Uterus (tissue), 4 donors: Measurements from ENCODE around the gene TBC1D10A. TPM values are rescaled to one million over a fixed set of nuclear protein-coding genes. Genes with fewer than 3 reads are reported as not detected.

ENCODE experiments used
- DNase-seq, 2 donors: peaks; one replicate each; pipeline ENCODE4 v3.0.0-alpha.2; 2019 to 2020
- H3K27ac ChIP-seq, 2 donors: fragments of 200-600 bp; sonication (generic); 1 replicate in 1 of 2; 2 replicates in 1 of 2; pipeline ENCODE4 v1.5.1; 2016 to 2018
- H3K27me3 ChIP-seq, 2 donors: fragments of 200-600 bp; sonication (generic); one replicate each; pipeline ENCODE4 v1.5.1; 2018 to 2019; ENCODE audit warnings: control low read depth in 1 of 2
- H3K36me3 ChIP-seq, 2 donors: fragments of 200-600 bp; sonication (generic); one replicate each; pipeline ENCODE4 v1.5.1; 2019; ENCODE audit warnings: control low read depth in 1 of 2
- H3K4me1 ChIP-seq, 2 donors: fragments of 200-600 bp; sonication (generic); one replicate each; pipeline ENCODE4 v1.5.1; 2018 to 2019; ENCODE audit warnings: control low read depth in 1 of 2
- H3K4me3 ChIP-seq, 2 donors: fragments of 200-600 bp; sonication (generic); 1 replicate in 1 of 2; 2 replicates in 1 of 2; pipeline ENCODE4 v1.5.1; 2018 to 2019; ENCODE audit warnings: mild to moderate bottlenecking in 1 of 2
- H3K9me3 ChIP-seq, 2 donors: fragments of 200-600 bp; sonication (generic); one replicate each; pipeline ENCODE4 v1.5.1; 2019; ENCODE audit warnings: control low read depth in 1 of 2
- POLR2A ChIP-seq, 2 donors: fragments of 450-650 bp; IDR thresholded peaks; one replicate each; pipeline ENCODE4 v1.6.1; 2016; ENCODE audit warnings: antibody characterized with exemption in 2 of 2, mild to moderate bottlenecking in 1 of 2, moderate library complexity in 1 of 2
- intact Hi-C: fragments of 100-400 bp; cut with DNase I; formaldehyde crosslinking; loops from one replicate; pipeline ENCODE4 v1.15.1; 2023; ENCODE audit warnings: low total_unique reads
- total RNA-seq, 4 donors: library from RNA; depleted of rRNA in 3 of 4; stranded (reverse); fragments of >200 nt in 3 of 4; gene quantifications; one replicate each; pipeline versions ENCODE4 v1.1.0 to v1.2.4, GENCODE V29; 2014 to 2023
- TF ChIP-seq, protein P1 (sequence below), 4 experiments: fragments of 200-600 bp in 2 of 4; fragments of 450-650 bp in 2 of 4; sonication (generic) in 2 of 4; IDR thresholded peaks; one replicate each; pipeline ENCODE4 v1.5.1; 2016 to 2019; ENCODE audit warnings: antibody characterized with exemption in 4 of 4, mild to moderate bottlenecking in 2 of 4, moderate library complexity in 1 of 4
- donor health status: DM: yes; HTN: yes; CAD: no.

Gene TBC1D10A
- total RNA-seq, 4 donors from 2014 or later = 2.8 to 33.6 (median 10.0) TPM

DNA sequence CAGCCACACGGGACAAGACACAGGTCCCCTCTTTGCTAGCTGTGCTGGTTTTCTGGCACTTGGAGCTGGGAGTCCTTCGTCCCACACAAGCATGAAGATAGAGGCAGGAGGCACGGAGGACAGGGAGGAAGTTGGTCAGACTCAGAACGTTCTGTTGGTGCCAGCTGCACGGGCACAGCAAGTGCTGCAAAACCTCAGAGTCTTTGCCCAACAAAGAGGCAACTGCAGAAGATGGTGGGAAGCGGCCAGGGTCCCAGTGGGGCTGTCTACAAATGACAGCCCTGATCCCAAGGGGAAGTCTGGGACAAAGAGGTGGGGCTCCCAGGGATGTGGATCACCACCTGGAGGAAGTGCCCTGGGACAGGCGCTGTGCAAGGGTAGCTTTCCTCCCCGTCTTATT is 50.7 kb downstream of the TBC1D10A start:
- H3K9me3 ChIP-seq = no peaks in the 10 kb centered on the region
- H3K36me3 ChIP-seq = no peaks in the 10 kb centered on the region
- no peaks in the 10 kb centered on the region for H3K27me3 ChIP-seq
- no peak overlapping the region for H3K4me3 ChIP-seq
- TF ChIP-seq, protein P1, sequence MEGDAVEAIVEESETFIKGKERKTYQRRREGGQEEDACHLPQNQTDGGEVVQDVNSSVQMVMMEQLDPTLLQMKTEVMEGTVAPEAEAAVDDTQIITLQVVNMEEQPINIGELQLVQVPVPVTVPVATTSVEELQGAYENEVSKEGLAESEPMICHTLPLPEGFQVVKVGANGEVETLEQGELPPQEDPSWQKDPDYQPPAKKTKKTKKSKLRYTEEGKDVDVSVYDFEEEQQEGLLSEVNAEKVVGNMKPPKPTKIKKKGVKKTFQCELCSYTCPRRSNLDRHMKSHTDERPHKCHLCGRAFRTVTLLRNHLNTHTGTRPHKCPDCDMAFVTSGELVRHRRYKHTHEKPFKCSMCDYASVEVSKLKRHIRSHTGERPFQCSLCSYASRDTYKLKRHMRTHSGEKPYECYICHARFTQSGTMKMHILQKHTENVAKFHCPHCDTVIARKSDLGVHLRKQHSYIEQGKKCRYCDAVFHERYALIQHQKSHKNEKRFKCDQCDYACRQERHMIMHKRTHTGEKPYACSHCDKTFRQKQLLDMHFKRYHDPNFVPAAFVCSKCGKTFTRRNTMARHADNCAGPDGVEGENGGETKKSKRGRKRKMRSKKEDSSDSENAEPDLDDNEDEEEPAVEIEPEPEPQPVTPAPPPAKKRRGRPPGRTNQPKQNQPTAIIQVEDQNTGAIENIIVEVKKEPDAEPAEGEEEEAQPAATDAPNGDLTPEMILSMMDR (IDR thresholded peaks at IDR 0.05) = no peak
- TF ChIP-seq POLR2A (IDR thresholded peaks at IDR 0.05) = no peak
- DNase-seq = no peak
- H3K27ac ChIP-seq = no peak overlapping the region
- no peaks in the 10 kb centered on the region for H3K4me1 ChIP-seq
- intact Hi-C loops = no loop called here

DNA sequence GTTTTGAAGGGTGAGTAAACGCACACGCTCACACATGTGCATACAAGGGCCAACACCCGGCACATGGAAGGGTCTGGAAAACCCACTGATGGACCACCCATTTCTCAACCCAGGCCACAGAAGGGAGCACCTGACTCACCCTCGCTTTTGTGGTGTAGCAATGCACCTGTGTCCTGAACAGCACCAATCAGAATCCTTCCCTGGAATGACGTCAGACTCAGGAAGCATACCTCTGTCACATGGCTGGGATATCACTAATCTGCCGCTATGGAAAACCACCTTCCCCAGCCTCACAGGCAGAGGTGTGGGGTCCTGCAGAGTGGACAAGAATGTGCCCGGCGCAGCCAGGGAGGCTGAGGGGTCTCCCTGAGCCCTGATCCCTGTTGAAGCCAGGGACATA is 51.1 kb downstream of the TBC1D10A start:
- Histone ChIP-seq H3K36me3 (no peaks in the 10 kb centered on the region), H3K27me3 (no peaks in the 10 kb centered on the region), H3K9me3 (no peaks in the 10 kb centered on the region), H3K27ac (no peak overlapping the region), H3K4me3 (no peak overlapping the region), H3K4me1 (no peaks in the 10 kb centered on the region)
- intact Hi-C loops = no loop called here
- TF ChIP-seq, protein P1 (IDR thresholded peaks at IDR 0.05) = no peak
- no peak for TF ChIP-seq POLR2A (IDR thresholded peaks at IDR 0.05)
- no peak for DNase-seq

DNA sequence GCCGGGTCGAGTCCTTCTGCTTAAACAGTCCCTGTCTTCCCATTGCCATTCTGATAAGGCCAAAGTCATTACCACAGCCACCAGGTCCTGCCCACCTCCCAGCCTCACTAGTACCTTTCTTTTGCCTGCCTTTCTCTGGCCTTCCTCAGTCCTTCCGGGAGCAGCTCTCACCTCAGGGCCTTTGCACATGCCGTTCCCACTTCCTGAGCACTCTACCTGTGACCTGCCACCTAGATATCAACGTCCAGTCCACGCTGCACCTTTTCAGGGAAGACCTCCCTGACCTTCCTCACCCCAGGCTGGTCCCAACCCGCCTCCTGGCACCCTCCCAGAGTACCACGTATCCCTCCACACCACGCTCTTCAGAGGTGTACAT is 52.3 kb downstream of the TBC1D10A start:
- no peaks in the 10 kb centered on the region for H3K27me3 ChIP-seq
- TF ChIP-seq, protein P1 (IDR thresholded peaks at IDR 0.05) = no peak
- no peak for TF ChIP-seq POLR2A (IDR thresholded peaks at IDR 0.05)
- H3K9me3 ChIP-seq = no peaks in the 10 kb centered on the region
- intact Hi-C loops = no loop called here
- no peak for DNase-seq
- H3K36me3 ChIP-seq = no peaks in the 10 kb centered on the region
- H3K4me1 ChIP-seq = no peaks in the 10 kb centered on the region
- no peak overlapping the region for H3K4me3 ChIP-seq
- no peak overlapping the region for H3K27ac ChIP-seq

DNA sequence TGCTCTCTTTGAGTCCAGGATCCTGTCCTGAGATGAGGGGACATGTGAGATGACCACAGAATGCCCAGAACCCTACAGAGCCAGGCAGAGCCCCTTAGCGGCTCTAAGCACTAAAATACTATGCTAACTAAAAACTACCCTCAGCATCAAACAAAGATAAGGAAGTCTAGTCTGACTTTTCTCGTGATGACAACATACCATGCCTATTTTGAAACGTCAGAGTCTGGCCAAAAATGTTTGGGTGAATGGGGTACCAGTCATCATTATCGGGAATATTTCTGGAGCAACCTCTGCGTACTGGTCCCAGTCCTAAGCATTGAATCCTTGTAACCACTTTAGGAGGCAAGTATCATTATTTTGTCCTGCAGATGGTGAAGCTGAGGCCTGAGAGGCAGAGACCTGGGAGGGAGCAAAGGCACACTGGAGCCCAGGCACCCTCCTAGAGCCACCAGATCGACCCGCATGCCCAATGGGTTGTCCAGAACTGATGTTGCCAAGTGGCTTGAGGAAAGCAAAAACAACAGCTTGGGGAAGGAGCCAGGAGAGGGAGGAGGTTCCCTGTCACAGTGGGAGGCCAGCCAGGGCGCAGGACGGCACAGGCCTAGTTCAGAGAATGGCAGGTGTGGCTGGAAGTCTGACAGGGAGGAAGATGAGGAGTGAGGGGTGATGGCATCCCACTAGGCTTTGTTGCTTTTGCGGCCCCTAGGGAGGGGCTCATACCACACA is 52.9 kb downstream of the TBC1D10A start:
- Histone ChIP-seq H3K36me3 (no peaks in the 10 kb centered on the region), H3K27me3 (no peaks in the 10 kb centered on the region), H3K4me3 (no peak overlapping the region), H3K9me3 (no peaks in the 10 kb centered on the region), H3K4me1 (no peaks in the 10 kb centered on the region), H3K27ac (no peak overlapping the region)
- TF ChIP-seq, protein P1 (IDR thresholded peaks at IDR 0.05) = no peak
- no peak for TF ChIP-seq POLR2A (IDR thresholded peaks at IDR 0.05)
- intact Hi-C loops = no loop called here
- no peak for DNase-seq

DNA sequence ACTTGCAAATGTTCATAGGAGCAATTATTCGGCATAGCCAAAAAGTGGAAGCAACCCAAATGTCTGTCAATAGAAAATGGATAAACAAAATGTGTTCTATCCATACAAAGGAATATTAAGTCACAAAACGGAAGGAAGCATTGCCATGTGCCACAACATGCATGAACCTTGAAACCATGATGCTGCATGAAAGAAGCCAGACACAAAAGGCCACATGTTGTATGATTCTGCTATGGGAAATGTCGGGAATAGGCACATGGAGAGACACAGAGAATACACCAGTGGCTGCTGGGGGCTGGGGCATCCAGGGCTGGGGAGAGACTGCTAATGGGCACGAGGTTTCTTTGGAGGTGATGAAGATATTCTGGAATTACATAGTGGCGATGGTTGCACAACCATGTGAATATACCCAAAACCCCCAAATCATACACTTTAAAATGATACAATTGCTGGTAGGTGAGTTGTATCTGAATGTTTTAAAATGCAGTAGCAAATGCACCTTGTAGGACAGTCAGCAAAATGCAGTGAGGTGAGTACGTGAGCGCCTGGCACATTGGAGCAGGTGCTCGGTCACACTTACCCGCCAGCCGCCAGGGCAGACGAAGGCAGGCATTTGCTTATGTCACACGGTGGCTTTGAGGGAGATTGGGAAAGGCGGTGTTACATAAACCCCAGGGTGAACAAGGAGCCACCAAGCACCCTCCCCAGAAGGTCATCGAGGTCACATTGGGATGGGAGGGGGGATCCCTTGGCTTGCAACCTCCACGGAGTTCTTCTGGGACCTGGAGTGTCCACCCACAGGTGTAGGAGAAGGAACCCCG is 53.8 kb downstream of the TBC1D10A start:
- no peak overlapping the region for H3K27ac ChIP-seq
- H3K36me3 ChIP-seq = no peaks in the 10 kb centered on the region
- DNase-seq = no peak
- H3K4me1 ChIP-seq = no peaks in the 10 kb centered on the region
- no peaks in the 10 kb centered on the region for H3K9me3 ChIP-seq
- no peak overlapping the region for H3K4me3 ChIP-seq
- TF ChIP-seq, protein P1 (IDR thresholded peaks at IDR 0.05) = no peak
- TF ChIP-seq POLR2A (IDR thresholded peaks at IDR 0.05) = no peak
- intact Hi-C loops = no loop called here
- no peaks in the 10 kb centered on the region for H3K27me3 ChIP-seq
